Fibroblast of lung (primary cell): ENCODE results near the gene CLPTM1. TPM values are rescaled to one million over a fixed set of nuclear protein-coding genes. Genes with fewer than 3 reads are reported as not detected.

Experiments used
- DNase-seq, 2 donors: peaks; one replicate each; pipeline versions ENCODE4 v3.0.0 to v3.0.0-alpha.2; 2010; ENCODE audit warnings: low read depth in 2 of 2
- H2AFZ ChIP-seq: 2 replicates; pipeline ENCODE4 v1.5.1; 2012; ENCODE audit warnings: low read length, control low read depth, inconsistent platforms
- H3K27ac ChIP-seq: 2 replicates; pipeline ENCODE4 v1.5.1; 2011; ENCODE audit warnings: low read length, control low read depth; ENCODE audit not compliant: insufficient read depth
- H3K27me3 ChIP-seq: 2 replicates; pipeline ENCODE4 v1.5.1; 2011; ENCODE audit warnings: mild to moderate bottlenecking, low read length; ENCODE audit not compliant: control insufficient read depth, insufficient read depth
- H3K36me3 ChIP-seq: 2 replicates; pipeline ENCODE4 v1.5.1; 2011; ENCODE audit warnings: low read length; ENCODE audit not compliant: control insufficient read depth, insufficient read depth
- H3K4me1 ChIP-seq: 2 replicates; pipeline ENCODE4 v1.5.1; 2011; ENCODE audit warnings: low read length; ENCODE audit not compliant: control insufficient read depth, insufficient read depth; ENCODE audit errors: extremely low read depth
- H3K4me2 ChIP-seq: 2 replicates; pipeline ENCODE4 v1.5.1; 2011; ENCODE audit warnings: low read length, control low read depth; ENCODE audit not compliant: insufficient read depth; ENCODE audit errors: extremely low read depth
- H3K4me3 ChIP-seq, 4 experiments: fragments of 200-600 bp in 1 of 4; sonication (generic) in 1 of 4; replicated peaks in 1 of 4; 2 replicates each; pipeline ENCODE4 v1.5.1; 2011 to 2016; ENCODE audit warnings: low read length in 4 of 4, low read depth in 3 of 4, mild to moderate bottlenecking in 3 of 4, control low read depth in 2 of 4, inconsistent platforms in 1 of 4, mixed read lengths in 1 of 4; ENCODE audit not compliant: insufficient read depth in 1 of 4; ENCODE audit errors: control extremely low read depth in 1 of 4
- H3K79me2 ChIP-seq: 2 replicates; pipeline ENCODE4 v1.5.1; 2012; ENCODE audit warnings: mild to moderate bottlenecking, low read length, inconsistent platforms; ENCODE audit not compliant: control insufficient read depth, insufficient read depth
- H3K9ac ChIP-seq: 2 replicates; pipeline ENCODE4 v1.5.1; 2011; ENCODE audit warnings: mild to moderate bottlenecking, low read length, control low read depth; ENCODE audit not compliant: insufficient read depth
- H3K9me3 ChIP-seq: 2 replicates; pipeline ENCODE4 v1.5.1; 2012; ENCODE audit warnings: low read depth, low read length; ENCODE audit not compliant: control insufficient read depth, insufficient read depth
- H4K20me1 ChIP-seq: 2 replicates; pipeline ENCODE4 v1.5.1; 2011; ENCODE audit warnings: low read length; ENCODE audit not compliant: control insufficient read depth, insufficient read depth; ENCODE audit errors: extremely low read depth
- CTCF ChIP-seq, 2 donors: IDR thresholded peaks in 1 of 2; conservative IDR thresholded peaks in 1 of 2; 1 replicate in 1 of 2; 2 replicates in 1 of 2; pipeline ENCODE4 v1.5.1; 2011 to 2012; ENCODE audit warnings: low read length in 2 of 2, control low read depth in 1 of 2, inconsistent platforms in 1 of 2, low read depth in 1 of 2, mild to moderate bottlenecking in 1 of 2
- EZH2 ChIP-seq: IDR thresholded peaks from 2 replicates; pipeline ENCODE4 v1.5.1; 2012; ENCODE audit warnings: low read length, control low read depth, mild to moderate bottlenecking; ENCODE audit errors: missing control alignments
- polyA plus RNA-seq, 2 donors: library from polyadenylated mRNA; depleted of rRNA in 1 of 2; stranded (reverse) in 1 of 2; unstranded in 1 of 2; fragments of >200 nt; gene quantifications; 2 replicates each; pipeline ENCODE4 v1.2.1, GENCODE V29; 2011 to 2012; ENCODE audit warnings: missing spikeins in 1 of 2
- total RNA-seq: library from RNA; depleted of rRNA; stranded (reverse); fragments of >200 nt; gene quantifications from 2 replicates; pipeline ENCODE4 v1.2.1, GENCODE V29; 2014

CLPTM1 gene
- total and polyA plus RNA-seq, 2 donors (not counting 1 experiment from before 2014, with no cell fraction given), result 46.7 to 54.4 TPM

- H3K27me3 ChIP-seq, result no peaks in the 10 kb centered on the region
- TF ChIP-seq EZH2, result no peak
- no peak overlapping the region for H3K9ac ChIP-seq
- no peaks in the 10 kb centered on the region for H3K79me2 ChIP-seq
- H3K4me1 ChIP-seq, result peaks cover 3% of the 10 kb centered on the region
- no peaks in the 10 kb centered on the region for H3K36me3 ChIP-seq
- no peak for DNase-seq
- H3K27ac ChIP-seq, result no peak overlapping the region
- no peak overlapping the region for H3K4me2 ChIP-seq
- H3K4me3 ChIP-seq, result no peak overlapping the region
- no peak overlapping the region for H2AFZ ChIP-seq
- no peaks in the 10 kb centered on the region for H4K20me1 ChIP-seq
- no peaks in the 10 kb centered on the region for H3K9me3 ChIP-seq
These were observed 48.3 kb downstream of the CLPTM1 start for GRCh38 chr19:45003485-45003884.

DNA sequence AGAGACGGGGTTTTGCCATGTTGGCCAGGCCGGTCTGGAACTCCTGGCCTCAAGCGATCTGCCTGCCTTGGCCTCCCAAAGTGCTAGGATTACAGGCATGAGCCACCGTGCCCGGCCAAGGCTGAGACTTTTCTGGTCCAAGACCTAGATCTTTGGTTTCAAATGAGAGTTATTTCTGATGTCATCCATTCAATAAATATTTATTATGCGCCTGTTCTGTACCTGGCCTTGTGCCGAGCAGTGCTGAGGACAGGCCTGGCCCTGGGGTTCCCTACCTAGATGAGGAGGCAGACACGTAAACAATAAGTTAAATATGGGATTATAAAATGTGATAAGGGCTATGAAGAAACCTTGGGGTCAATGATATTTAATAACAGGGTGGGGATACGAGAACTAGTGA is 50.6 kb downstream of the CLPTM1 start:
- Histone ChIP-seq H3K27me3 (no peaks in the 10 kb centered on the region), H2AFZ (no peak overlapping the region), H3K4me2 (no peak overlapping the region), H3K27ac (no peak overlapping the region), H3K36me3 (no peaks in the 10 kb centered on the region), H4K20me1 (no peaks in the 10 kb centered on the region), H3K9me3 (no peaks in the 10 kb centered on the region), H3K9ac (no peak overlapping the region), H3K4me1 (peaks cover 3% of the 10 kb centered on the region), H3K4me3 (no peak overlapping the region), H3K79me2 (no peaks in the 10 kb centered on the region)
- no peak for DNase-seq
- no peak for TF ChIP-seq EZH2
- no peak for TF ChIP-seq CTCF (conservative IDR thresholded peaks at IDR 0.05 in 1 of 2, IDR thresholded peaks at IDR 0.05 in 1 of 2; ENCODE audit: low read depth in 1 of 2, low read length in 2 of 2)

- H3K27ac ChIP-seq, result no peak overlapping the region
- DNase-seq, result no peak
- no peak overlapping the region for H3K9ac ChIP-seq
- no peak for TF ChIP-seq CTCF (conservative IDR thresholded peaks at IDR 0.05 in 1 of 2, IDR thresholded peaks at IDR 0.05 in 1 of 2; ENCODE audit: low read depth in 1 of 2, low read length in 2 of 2)
- no peak for TF ChIP-seq EZH2
- no peak overlapping the region for H3K4me2 ChIP-seq
- no peaks in the 10 kb centered on the region for H4K20me1 ChIP-seq
- H3K4me1 ChIP-seq, result no peaks in the 10 kb centered on the region
- H2AFZ ChIP-seq, result no peak overlapping the region
- no peak overlapping the region for H3K4me3 ChIP-seq
- no peaks in the 10 kb centered on the region for H3K27me3 ChIP-seq
- H3K9me3 ChIP-seq, result no peaks in the 10 kb centered on the region
- no peaks in the 10 kb centered on the region for H3K36me3 ChIP-seq
- no peaks in the 10 kb centered on the region for H3K79me2 ChIP-seq
These were observed 53.4 kb downstream of the CLPTM1 start for GRCh38 chr19:45008552-45008951.
